Right lobe of liver (tissue), 6 donors: ENCODE results near the gene TLL1. TPM values are rescaled to one million over a fixed set of nuclear protein-coding genes. Genes with fewer than 3 reads are reported as not detected.

Experiments used
- ATAC-seq, 4 donors: fragments of 200-7000 bp; cut with Tn5 transposase; one replicate each; pipeline ENCODE4 v1.9.1; 2020; ENCODE audit warnings: mild to moderate bottlenecking in 4 of 4, moderate library complexity in 4 of 4
- DNase-seq, 3 donors: peaks; one replicate each; pipeline ENCODE4 v3.0.0-alpha.2; 2020
- H3K27ac ChIP-seq, 3 donors: fragments of 200-600 bp; one replicate each; pipeline ENCODE4 v1.8.0; 2022
- H3K27me3 ChIP-seq, 2 donors: fragments of 200-600 bp; one replicate each; pipeline ENCODE4 v1.8.0; 2022
- H3K36me3 ChIP-seq, 4 donors: fragments of 200-600 bp; sonication (generic) in 1 of 4; one replicate each; pipeline versions ENCODE4 v1.5.1 to v1.8.0; 2017 to 2022; ENCODE audit warnings: control low read depth in 1 of 4
- H3K4me1 ChIP-seq, 4 donors: fragments of 200-600 bp; sonication (generic) in 1 of 4; one replicate each; pipeline versions ENCODE4 v1.5.1 to v1.8.0; 2017 to 2022; ENCODE audit warnings: control low read depth in 1 of 4
- H3K4me3 ChIP-seq, 3 donors: fragments of 200-600 bp; one replicate each; pipeline ENCODE4 v1.8.0; 2022
- H3K9me3 ChIP-seq, 4 donors: fragments of 200-600 bp; sonication (generic) in 1 of 4; one replicate each; pipeline versions ENCODE4 v1.5.1 to v1.8.0; 2017 to 2022; ENCODE audit warnings: control low read depth in 1 of 4
- CTCF ChIP-seq, 4 donors: fragments of 200-600 bp in 3 of 4; fragments of 450-650 bp in 1 of 4; IDR thresholded peaks; one replicate each; pipeline versions ENCODE4 v1.5.1 to v1.8.0; 2016 to 2022; ENCODE audit warnings: antibody characterized with exemption in 4 of 4, mild to moderate bottlenecking in 2 of 4
- POLR2A ChIP-seq: fragments of 450-650 bp; IDR thresholded peaks from one replicate; pipeline ENCODE4 v1.6.1; 2017; ENCODE audit warnings: antibody characterized with exemption, mild to moderate bottlenecking
- WGBS: methylation state at CpG from one replicate; pipeline ENCODE4 v1.1.6; 2018; ENCODE audit warnings: low coverage, low lambda C conversion rate; ENCODE audit not compliant: insufficient coverage; ENCODE audit errors: missing lambda C conversion rate; 5-methylcytosine and 5-hydroxymethylcytosine counted together
- intact Hi-C, 2 donors: fragments of 100-400 bp; cut with DNase I; formaldehyde crosslinking; loops; one replicate each; pipeline versions ENCODE4 v1.11.2 to v1.14.1; 2022
- total RNA-seq, 6 experiments: library from RNA; depleted of rRNA in 2 of 6; stranded (reverse); fragments of >200 nt in 2 of 6; fragmentation: NEBNext Ultra II Directional in 3 of 6; extraction: Animal tissue kit (Norgen Biotek cat#: 25700) in 3 of 6; gene quantifications; one replicate each; pipeline versions ENCODE4 v1.1.0 to v1.2.4, GENCODE V29; 2016 to 2023
- donor health status: DM: no; HTN: yes; CAD: no.
- donor health status: DM: no; HTN: no; CAD: no.
- donor health status: DM: no; HTN: no; CAD: no.
- donor health status: DM: no; HTN: yes; CAD: no.
- donor health status: DM: no; HTN: yes; CAD: no.

Gene TLL1
- total RNA-seq, 6 experiments from 2014 or later = 0.15 to 0.34 (median 0.26) TPM

- Histone ChIP-seq H3K4me1 (no peaks in the 10 kb centered on the region), H3K9me3 (no peaks in the 10 kb centered on the region), H3K36me3 (no peaks in the 10 kb centered on the region), H3K27ac (no peak overlapping the region), H3K4me3 (no peak overlapping the region), H3K27me3 (no peaks in the 10 kb centered on the region)
- ATAC-seq = no peak
- no peak for DNase-seq
- WGBS = 62% methylated on average over 5 of the region's 5 CpGs
- intact Hi-C loops = no loop called here
- no peak for TF ChIP-seq POLR2A
Measured at GRCh38 chr4:166049036-166049435, 176.0 kb downstream of the TLL1 start.

- Histone ChIP-seq H3K36me3 (no peaks in the 10 kb centered on the region), H3K27ac (no peak overlapping the region), H3K9me3 (no peaks in the 10 kb centered on the region), H3K4me1 (no peaks in the 10 kb centered on the region), H3K27me3 (no peaks in the 10 kb centered on the region), H3K4me3 (no peak overlapping the region)
- DNase-seq (no peak), ATAC-seq (no peak)
- intact Hi-C loops = no loop called here
- TF ChIP-seq CTCF (IDR thresholded peaks at IDR 0.05) (no peak), POLR2A (no peak)
Measured at GRCh38 chr4:166064721-166065120, 191.7 kb downstream of the TLL1 start.

GRCh38 chr4:166065324-166065723 is 192.3 kb downstream of the TLL1 start:
- DNase-seq (no peak), ATAC-seq (no peak)
- intact Hi-C loops = no loop called here
- no peaks in the 10 kb centered on the region for H3K36me3 ChIP-seq
- no peaks in the 10 kb centered on the region for H3K27me3 ChIP-seq
- TF ChIP-seq CTCF (IDR thresholded peaks at IDR 0.05) = no peak
- TF ChIP-seq POLR2A = no peak
- no peaks in the 10 kb centered on the region for H3K4me1 ChIP-seq
- H3K9me3 ChIP-seq = no peaks in the 10 kb centered on the region
- no peak overlapping the region for H3K4me3 ChIP-seq
- 84% methylated on average over 2 of the region's 2 CpGs for WGBS
- H3K27ac ChIP-seq = no peak overlapping the region

GRCh38 chr4:166066936-166067335 is 193.9 kb downstream of the TLL1 start:
- DNase-seq (no peak), ATAC-seq (no peak)
- intact Hi-C loops = no loop called here
- H3K36me3 ChIP-seq = no peaks in the 10 kb centered on the region
- H3K27me3 ChIP-seq = no peaks in the 10 kb centered on the region
- H3K4me1 ChIP-seq = no peaks in the 10 kb centered on the region
- no peaks in the 10 kb centered on the region for H3K9me3 ChIP-seq
- H3K27ac ChIP-seq = no peak overlapping the region
- 79% methylated on average over 1 of the region's 1 CpG for WGBS
- TF ChIP-seq CTCF (IDR thresholded peaks at IDR 0.05) (no peak), POLR2A (no peak)
- H3K4me3 ChIP-seq = no peak overlapping the region

- TF ChIP-seq POLR2A (no peak), CTCF (IDR thresholded peaks at IDR 0.05) (no peak)
- 21% methylated on average over 1 of the region's 1 CpG for WGBS
- intact Hi-C loops = no loop called here
Measured at GRCh38 chr4:166067915-166068314, 194.9 kb downstream of the TLL1 start.

More at GRCh38 chr4:166067915-166068314, 194.9 kb downstream of the TLL1 start:
- Histone ChIP-seq H3K27me3 (no peaks in the 10 kb centered on the region), H3K36me3 (no peaks in the 10 kb centered on the region), H3K9me3 (no peaks in the 10 kb centered on the region), H3K4me1 (no peaks in the 10 kb centered on the region), H3K4me3 (no peak overlapping the region), H3K27ac (no peak overlapping the region)
- ATAC-seq (no peak), DNase-seq (no peak)
